DND-41 (cell line): ENCODE measurements around the gene SOX30.

Experiments used
- CTCF ChIP-seq: IDR thresholded peaks from 2 replicates; pipeline ENCODE4 v1.5.1; 2012; ENCODE audit warnings: borderline replicate concordance, low read length, moderate library complexity, mild to moderate bottlenecking; ENCODE audit not compliant: poor library complexity, severe bottlenecking; ENCODE audit errors: extremely low read depth
- EZH2 ChIP-seq: IDR thresholded peaks from 3 replicates; pipeline ENCODE4 v1.6.1; 2012; ENCODE audit warnings: borderline replicate concordance, low read depth, mild to moderate bottlenecking, moderate library complexity, low read length, inconsistent platforms; ENCODE audit not compliant: severe bottlenecking

DNA sequence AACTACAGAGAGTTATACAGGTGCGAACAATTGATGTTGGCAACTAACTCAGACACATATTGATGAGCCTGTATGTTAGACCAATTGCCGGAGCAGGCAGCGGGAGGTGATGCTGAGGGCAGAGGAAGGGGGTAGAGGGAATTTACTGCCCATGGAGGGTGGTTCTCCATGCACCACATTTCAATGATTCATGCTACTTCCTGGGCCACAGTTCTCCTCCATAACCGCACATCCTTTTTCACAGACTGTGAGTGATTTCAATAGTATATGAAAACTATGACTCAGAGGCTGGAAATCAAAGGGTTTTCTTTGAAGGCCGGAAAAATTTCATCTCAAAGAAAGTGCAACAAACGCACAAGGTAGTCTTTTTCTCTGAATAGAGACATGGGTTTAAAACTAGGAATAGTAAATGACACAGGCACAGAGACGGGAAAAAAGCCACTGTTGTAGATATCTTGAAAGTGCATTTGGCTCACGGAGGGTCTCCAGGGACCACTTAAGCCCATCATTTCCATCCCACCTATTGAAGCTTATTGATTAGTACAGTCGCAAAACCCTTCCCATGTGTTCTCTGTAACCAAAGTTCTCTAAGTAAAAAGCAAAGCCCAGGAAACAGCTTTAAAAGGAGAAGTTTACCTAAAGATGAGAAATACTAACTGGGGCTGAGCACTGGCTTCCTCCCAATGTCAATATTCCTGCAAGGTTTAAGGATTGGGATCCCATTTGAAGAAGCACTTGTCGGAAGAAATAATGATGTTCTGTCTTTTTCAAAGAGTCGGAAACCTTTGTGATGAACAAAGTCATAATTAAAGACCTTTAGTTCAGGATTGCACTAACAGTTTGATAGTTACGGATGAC, 48.7 kb downstream of the SOX30 start:
- no peak for TF ChIP-seq CTCF
- no peak for TF ChIP-seq EZH2
